GM12891 (cell line): ENCODE measurements around the gene EML4.

Source experiments
- POLR2A ChIP-seq: IDR thresholded peaks from 2 replicates; pipeline ENCODE4 v1.6.1; 2011; ENCODE audit warnings: low read depth, low read length, control low read depth
- POLR2AphosphoS5 ChIP-seq: IDR thresholded peaks from 2 replicates; pipeline ENCODE4 v1.6.1; 2011; ENCODE audit warnings: low read depth, low read length, control low read depth

GRCh38 chr2:42185220-42185921, 16.2 kb downstream of the EML4 start:
- TF ChIP-seq POLR2A, result no peak
- no peak for TF ChIP-seq POLR2AphosphoS5
